ENCODE results near the gene MYH10. TPM values are rescaled to one million over a fixed set of nuclear protein-coding genes. Genes with fewer than 3 reads are reported as not detected.
A peak's percentile ranks its signal among the peaks of the same experiment; 100 is the strongest.

The MYH10 gene
- polyA plus RNA-seq, 1 donor from 2014 or later = 61.1 TPM

DNA sequence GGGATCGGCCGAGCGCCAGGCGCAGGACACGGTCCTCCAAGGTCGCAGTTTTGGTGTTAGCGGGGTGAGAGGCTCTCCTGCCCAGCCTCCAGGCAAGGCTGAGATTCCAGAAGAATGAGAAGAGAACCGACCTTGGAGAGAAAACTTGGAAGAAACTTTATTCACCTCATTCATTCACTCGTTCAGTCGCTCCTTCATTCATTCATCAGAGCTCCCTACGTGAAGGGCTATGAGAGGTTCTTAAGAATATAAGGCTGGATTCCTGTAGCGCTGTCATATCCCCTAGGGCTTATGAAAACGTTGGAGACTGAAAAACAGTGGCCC, 991 bp upstream of the MYH10 start:
- Histone ChIP-seq H3K9ac (ENCODE audit: low read length) (peak overlapping the region; percentile 91), H3K9me3 (ENCODE audit: low read length) (no peaks in the 10 kb centered on the region), H2AFZ (ENCODE audit: low read depth, low read length) (peak overlapping the region; percentile 60), H3K4me3 (ENCODE audit: low read length) (peak overlapping the region; percentile 97), H3K27ac (ENCODE audit: low read length) (peak overlapping the region; percentile 91), H4K20me1 (ENCODE audit: insufficient read depth) (no peaks in the 10 kb centered on the region), H3K4me2 (ENCODE audit: low read length) (peak overlapping the region; percentile 90), H3K79me2 (replicated peaks; ENCODE audit: insufficient read depth, low read length) (peaks cover 31% of the 10 kb centered on the region), H3K27me3 (ENCODE audit: insufficient read depth, low read depth, low read length) (no peaks in the 10 kb centered on the region), H3K9me2 (ENCODE audit: insufficient read depth, low read length) (no peaks in the 10 kb centered on the region), H3F3A (ENCODE audit: insufficient read depth, low read length, poor library complexity, severe bottlenecking) (no peaks in the 10 kb centered on the region), H3K36me3 (ENCODE audit: insufficient read depth, low read length) (no peaks in the 10 kb centered on the region)
- no peak for TF ChIP-seq SMC3 (conservative IDR thresholded peaks at IDR 0.05; ENCODE audit: poor library complexity)
- TF ChIP-seq RAD21 (conservative IDR thresholded peaks at IDR 0.05) = no peak
- TF ChIP-seq EZH2 (IDR thresholded peaks at IDR 0.05; ENCODE audit: borderline replicate concordance, insufficient read depth, low read length, poor library complexity, severe bottlenecking) = no peak
- TF ChIP-seq MXI1 (conservative IDR thresholded peaks at IDR 0.05; ENCODE audit: poor library complexity, severe bottlenecking) = no peak
- TF ChIP-seq, protein P1, sequence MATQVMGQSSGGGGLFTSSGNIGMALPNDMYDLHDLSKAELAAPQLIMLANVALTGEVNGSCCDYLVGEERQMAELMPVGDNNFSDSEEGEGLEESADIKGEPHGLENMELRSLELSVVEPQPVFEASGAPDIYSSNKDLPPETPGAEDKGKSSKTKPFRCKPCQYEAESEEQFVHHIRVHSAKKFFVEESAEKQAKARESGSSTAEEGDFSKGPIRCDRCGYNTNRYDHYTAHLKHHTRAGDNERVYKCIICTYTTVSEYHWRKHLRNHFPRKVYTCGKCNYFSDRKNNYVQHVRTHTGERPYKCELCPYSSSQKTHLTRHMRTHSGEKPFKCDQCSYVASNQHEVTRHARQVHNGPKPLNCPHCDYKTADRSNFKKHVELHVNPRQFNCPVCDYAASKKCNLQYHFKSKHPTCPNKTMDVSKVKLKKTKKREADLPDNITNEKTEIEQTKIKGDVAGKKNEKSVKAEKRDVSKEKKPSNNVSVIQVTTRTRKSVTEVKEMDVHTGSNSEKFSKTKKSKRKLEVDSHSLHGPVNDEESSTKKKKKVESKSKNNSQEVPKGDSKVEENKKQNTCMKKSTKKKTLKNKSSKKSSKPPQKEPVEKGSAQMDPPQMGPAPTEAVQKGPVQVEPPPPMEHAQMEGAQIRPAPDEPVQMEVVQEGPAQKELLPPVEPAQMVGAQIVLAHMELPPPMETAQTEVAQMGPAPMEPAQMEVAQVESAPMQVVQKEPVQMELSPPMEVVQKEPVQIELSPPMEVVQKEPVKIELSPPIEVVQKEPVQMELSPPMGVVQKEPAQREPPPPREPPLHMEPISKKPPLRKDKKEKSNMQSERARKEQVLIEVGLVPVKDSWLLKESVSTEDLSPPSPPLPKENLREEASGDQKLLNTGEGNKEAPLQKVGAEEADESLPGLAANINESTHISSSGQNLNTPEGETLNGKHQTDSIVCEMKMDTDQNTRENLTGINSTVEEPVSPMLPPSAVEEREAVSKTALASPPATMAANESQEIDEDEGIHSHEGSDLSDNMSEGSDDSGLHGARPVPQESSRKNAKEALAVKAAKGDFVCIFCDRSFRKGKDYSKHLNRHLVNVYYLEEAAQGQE (IDR thresholded peaks at IDR 0.05; ENCODE audit: borderline replicate concordance) = no peak
- no peak for TF ChIP-seq POLR2AphosphoS5 (IDR thresholded peaks at IDR 0.05)
- no peak for TF ChIP-seq EP300 (conservative IDR thresholded peaks at IDR 0.05; ENCODE audit: poor library complexity, severe bottlenecking)
- no peak for TF ChIP-seq TAF1 (IDR thresholded peaks at IDR 0.05; ENCODE audit: low read depth)
- TF ChIP-seq, protein P2, sequence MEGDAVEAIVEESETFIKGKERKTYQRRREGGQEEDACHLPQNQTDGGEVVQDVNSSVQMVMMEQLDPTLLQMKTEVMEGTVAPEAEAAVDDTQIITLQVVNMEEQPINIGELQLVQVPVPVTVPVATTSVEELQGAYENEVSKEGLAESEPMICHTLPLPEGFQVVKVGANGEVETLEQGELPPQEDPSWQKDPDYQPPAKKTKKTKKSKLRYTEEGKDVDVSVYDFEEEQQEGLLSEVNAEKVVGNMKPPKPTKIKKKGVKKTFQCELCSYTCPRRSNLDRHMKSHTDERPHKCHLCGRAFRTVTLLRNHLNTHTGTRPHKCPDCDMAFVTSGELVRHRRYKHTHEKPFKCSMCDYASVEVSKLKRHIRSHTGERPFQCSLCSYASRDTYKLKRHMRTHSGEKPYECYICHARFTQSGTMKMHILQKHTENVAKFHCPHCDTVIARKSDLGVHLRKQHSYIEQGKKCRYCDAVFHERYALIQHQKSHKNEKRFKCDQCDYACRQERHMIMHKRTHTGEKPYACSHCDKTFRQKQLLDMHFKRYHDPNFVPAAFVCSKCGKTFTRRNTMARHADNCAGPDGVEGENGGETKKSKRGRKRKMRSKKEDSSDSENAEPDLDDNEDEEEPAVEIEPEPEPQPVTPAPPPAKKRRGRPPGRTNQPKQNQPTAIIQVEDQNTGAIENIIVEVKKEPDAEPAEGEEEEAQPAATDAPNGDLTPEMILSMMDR (IDR thresholded peaks at IDR 0.05; ENCODE audit: poor library complexity, severe bottlenecking) = no peak

DNA sequence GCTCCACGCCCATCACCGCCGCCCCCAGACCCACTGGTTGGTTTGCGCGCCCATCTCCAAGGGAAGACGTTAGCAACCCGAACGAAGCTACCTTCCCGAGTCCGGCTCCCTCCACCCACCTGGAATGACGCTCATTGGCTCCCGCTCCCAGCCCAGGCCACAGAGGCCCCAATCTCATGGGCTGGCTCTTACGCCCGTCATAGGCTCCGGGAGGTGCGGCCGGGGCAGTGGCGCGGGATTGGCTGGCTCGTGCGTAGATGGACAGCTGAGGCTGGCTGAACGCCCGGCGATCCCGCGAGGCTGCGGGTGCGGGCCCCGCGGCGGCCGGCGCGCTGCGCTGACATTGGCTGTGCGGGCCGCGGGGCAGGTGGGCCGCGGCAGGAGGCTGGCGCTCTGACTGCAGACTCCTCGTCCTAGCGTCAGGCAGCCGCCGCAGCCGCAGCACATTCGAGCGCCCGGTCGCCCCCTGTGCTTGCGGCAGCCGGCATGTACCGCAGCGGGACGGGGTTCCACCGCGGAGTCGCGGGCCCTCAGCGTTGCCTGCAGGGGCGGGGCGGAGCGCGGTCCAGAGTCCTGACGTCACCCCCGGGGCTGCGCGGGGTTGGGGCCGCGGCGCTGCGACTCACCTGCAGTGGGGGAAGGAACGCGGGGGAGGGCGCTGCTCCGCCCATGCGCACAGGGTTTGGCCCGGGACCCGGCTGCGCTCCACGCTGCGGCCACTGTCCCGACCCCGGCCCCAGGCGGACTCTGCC, 453 bp upstream of the MYH10 start:
- TF ChIP-seq, protein P2 (IDR thresholded peaks at IDR 0.05; ENCODE audit: poor library complexity, severe bottlenecking) = peak; percentile 71
- TF ChIP-seq SMC3 (conservative IDR thresholded peaks at IDR 0.05; ENCODE audit: poor library complexity) = peak; percentile 56
- peak; percentile 82 for TF ChIP-seq EP300 (conservative IDR thresholded peaks at IDR 0.05; ENCODE audit: poor library complexity, severe bottlenecking)
- TF ChIP-seq POLR2AphosphoS5 (IDR thresholded peaks at IDR 0.05) = peak; percentile 86
- peak; percentile 23 for TF ChIP-seq TAF1 (IDR thresholded peaks at IDR 0.05; ENCODE audit: low read depth)
- peak; percentile 42 for TF ChIP-seq RAD21 (conservative IDR thresholded peaks at IDR 0.05)
- TF ChIP-seq EZH2 (IDR thresholded peaks at IDR 0.05; ENCODE audit: borderline replicate concordance, insufficient read depth, low read length, poor library complexity, severe bottlenecking) = no peak
- TF ChIP-seq MXI1 (conservative IDR thresholded peaks at IDR 0.05; ENCODE audit: poor library complexity, severe bottlenecking) = peak; percentile 89
- TF ChIP-seq, protein P1 (IDR thresholded peaks at IDR 0.05; ENCODE audit: borderline replicate concordance) = peak; percentile 60
- Histone ChIP-seq H3K9me3 (ENCODE audit: low read length) (no peaks in the 10 kb centered on the region), H3F3A (ENCODE audit: insufficient read depth, low read length, poor library complexity, severe bottlenecking) (no peaks in the 10 kb centered on the region), H3K27ac (ENCODE audit: low read length) (peak overlapping the region; percentile 91), H3K79me2 (replicated peaks; ENCODE audit: insufficient read depth, low read length) (peaks cover 35% of the 10 kb centered on the region), H3K9ac (ENCODE audit: low read length) (peak overlapping the region; percentile 91), H4K20me1 (ENCODE audit: insufficient read depth) (no peaks in the 10 kb centered on the region), H3K27me3 (ENCODE audit: insufficient read depth, low read depth, low read length) (no peaks in the 10 kb centered on the region), H3K4me2 (ENCODE audit: low read length) (peak overlapping the region; percentile 90), H2AFZ (ENCODE audit: low read depth, low read length) (peak overlapping the region; percentile 60), H3K36me3 (ENCODE audit: insufficient read depth, low read length) (no peaks in the 10 kb centered on the region), H3K4me3 (ENCODE audit: low read length) (peak overlapping the region; percentile 97), H3K9me2 (ENCODE audit: insufficient read depth, low read length) (no peaks in the 10 kb centered on the region)

Data from neural cell (in vitro differentiated cells).